Neuronal stem cell (in vitro differentiated cells): ENCODE data around the gene NRG2.

Experiments
- DNase-seq: peaks from one replicate; pipeline ENCODE4 v3.0.0-alpha.2; 2013; ENCODE audit warnings: low spot score
- H2AFZ ChIP-seq: one replicate; pipeline ENCODE4 v1.6.1; 2013; ENCODE audit warnings: mild to moderate bottlenecking, low read length, inconsistent platforms
- H2AK5ac ChIP-seq: 2 replicates; pipeline ENCODE4 v1.6.1; 2013; ENCODE audit warnings: low read depth, mild to moderate bottlenecking, inconsistent platforms, low read length, moderate library complexity, mixed read lengths
- H2BK120ac ChIP-seq: 2 replicates; pipeline ENCODE4 v1.6.1; 2013; ENCODE audit warnings: low read depth, mild to moderate bottlenecking, inconsistent platforms, low read length, moderate library complexity, mixed read lengths
- H2BK12ac ChIP-seq: one replicate; pipeline ENCODE4 v1.6.1; 2013; ENCODE audit warnings: low read length, inconsistent platforms
- H2BK15ac ChIP-seq: 2 replicates; pipeline ENCODE4 v1.6.1; 2013; ENCODE audit warnings: mild to moderate bottlenecking, low read length, inconsistent platforms, mixed read lengths
- H2BK5ac ChIP-seq: one replicate; pipeline ENCODE4 v1.6.1; 2013; ENCODE audit warnings: inconsistent platforms, mild to moderate bottlenecking, low read length, moderate library complexity
- H3K14ac ChIP-seq: one replicate; pipeline ENCODE4 v1.6.1; 2013; ENCODE audit warnings: low read length, inconsistent platforms
- H3K18ac ChIP-seq: 2 replicates; pipeline ENCODE4 v1.6.1; 2013; ENCODE audit warnings: low read length, inconsistent platforms
- H3K23ac ChIP-seq: 2 replicates; pipeline ENCODE4 v1.6.1; 2013; ENCODE audit warnings: low read depth, mild to moderate bottlenecking, mixed read lengths, low read length, inconsistent platforms; ENCODE audit not compliant: poor library complexity
- H3K27ac ChIP-seq: replicated peaks from 3 replicates; pipeline ENCODE4 v1.5.1; 2013; ENCODE audit warnings: low read length, inconsistent platforms
- H3K27me3 ChIP-seq, 3 experiments: 2 replicates each; pipeline ENCODE4 v1.6.1; 2013; ENCODE audit warnings: low read length in 3 of 3, mild to moderate bottlenecking in 2 of 3, inconsistent platforms in 1 of 3, low read depth in 1 of 3, mixed read lengths in 1 of 3, moderate library complexity in 1 of 3; ENCODE audit not compliant: control insufficient read depth in 3 of 3, insufficient read depth in 3 of 3
- H3K36me3 ChIP-seq, 2 donors: replicated peaks in 1 of 2; 2 replicates each; pipeline ENCODE4 v1.6.1; 2013; ENCODE audit warnings: low read length in 2 of 2; ENCODE audit not compliant: control insufficient read depth in 2 of 2, insufficient read depth in 2 of 2
- H3K4ac ChIP-seq: 2 replicates; pipeline ENCODE4 v1.6.1; 2013; ENCODE audit warnings: inconsistent platforms, mild to moderate bottlenecking, low read length, moderate library complexity
- H3K4me1 ChIP-seq, 2 donors: 1 replicate in 1 of 2; 2 replicates in 1 of 2; pipeline ENCODE4 v1.6.1; 2013; ENCODE audit warnings: low read length in 2 of 2, low read depth in 1 of 2; ENCODE audit not compliant: control insufficient read depth in 2 of 2, insufficient read depth in 1 of 2
- H3K4me2 ChIP-seq: one replicate; pipeline ENCODE4 v1.6.1; 2013; ENCODE audit warnings: mild to moderate bottlenecking, low read length, inconsistent platforms; ENCODE audit not compliant: insufficient read depth, poor library complexity, severe bottlenecking
- H3K4me3 ChIP-seq, 2 donors: 2 replicates each; pipeline ENCODE4 v1.5.1; 2013; ENCODE audit warnings: low read length in 2 of 2, mild to moderate bottlenecking in 2 of 2, inconsistent platforms in 1 of 2, moderate library complexity in 1 of 2
- H3K79me1 ChIP-seq: one replicate; pipeline ENCODE4 v1.6.1; 2013; ENCODE audit warnings: low read depth, mild to moderate bottlenecking, inconsistent platforms, low read length, moderate library complexity
- H3K9ac ChIP-seq: one replicate; pipeline ENCODE4 v1.6.1; 2013; ENCODE audit warnings: mild to moderate bottlenecking, low read depth, low read length, inconsistent platforms; ENCODE audit not compliant: poor library complexity
- H3K9me3 ChIP-seq, 2 donors: replicated peaks in 1 of 2; 2 replicates each; pipeline versions ENCODE3 to v1.6.1; 2013; ENCODE audit warnings: low read length in 2 of 2, mild to moderate bottlenecking in 2 of 2, inconsistent platforms in 1 of 2, low read depth in 1 of 2, mixed read lengths in 1 of 2, moderate library complexity in 1 of 2; ENCODE audit not compliant: control insufficient read depth in 2 of 2, insufficient read depth in 1 of 2
- H4K8ac ChIP-seq: one replicate; pipeline ENCODE4 v1.6.1; 2013; ENCODE audit warnings: low read depth, mild to moderate bottlenecking, inconsistent platforms, low read length, moderate library complexity
- H4K91ac ChIP-seq: one replicate; pipeline ENCODE4 v1.6.1; 2013; ENCODE audit warnings: low read length, low read depth, mild to moderate bottlenecking, inconsistent platforms; ENCODE audit not compliant: poor library complexity
- WGBS, 2 donors: extraction: QIAGEN DNeasy Blood & Tissue Kit; methylation state at CpG; one replicate each; pipeline ENCODE4 v1.1.7; 2013; ENCODE audit warnings: missing lambda C conversion rate in 2 of 2, mixed read lengths in 1 of 2; ENCODE audit not compliant: insufficient read length in 2 of 2, insufficient replicate concordance in 1 of 2; ENCODE audit errors: extremely low coverage in 2 of 2; 5-methylcytosine and 5-hydroxymethylcytosine counted together

NRG2 gene

GRCh38 chr5:139895046-139895445, 148.1 kb downstream of the NRG2 start:
- WGBS, 2 donors: no CpG with 5 or more reads among the region's 5 CpGs
- no peaks in the 10 kb centered on the region for H3K9me3 ChIP-seq
- no peak overlapping the region for H2AFZ ChIP-seq
- peak overlapping the region; percentile 65 for H2AK5ac ChIP-seq
- H2BK5ac ChIP-seq: no peak overlapping the region
- H3K4ac ChIP-seq: no peak overlapping the region
- H3K4me1 ChIP-seq: no peaks in the 10 kb centered on the region
- H4K91ac ChIP-seq: no peak overlapping the region
- H2BK120ac ChIP-seq: no peak overlapping the region
- DNase-seq: no peak
- no peak overlapping the region for H2BK12ac ChIP-seq
- no peak overlapping the region for H4K8ac ChIP-seq
- no peak overlapping the region for H3K4me2 ChIP-seq
- H3K18ac ChIP-seq: no peak overlapping the region
- H3K36me3 ChIP-seq: no peaks in the 10 kb centered on the region
- H3K9ac ChIP-seq: peak overlapping the region; percentile 24
- H2BK15ac ChIP-seq: no peak overlapping the region
- no peak overlapping the region for H3K23ac ChIP-seq
- peak overlapping the region in 1 of 2 donors; percentile 18 for H3K4me3 ChIP-seq
- no peak overlapping the region for H3K27ac ChIP-seq
- H3K27me3 ChIP-seq: peaks cover 0 to 75% (median 4%) of the 10 kb centered on the region in 3 experiments
- H3K14ac ChIP-seq: no peak overlapping the region
- no peaks in the 10 kb centered on the region for H3K79me1 ChIP-seq

- Histone ChIP-seq H2BK120ac (no peak overlapping the region), H3K4me1 (no peaks in the 10 kb centered on the region), H3K27me3 (peaks cover 0 to 70% (median 4%) of the 10 kb centered on the region in 3 experiments), H3K14ac (no peak overlapping the region), H3K79me1 (no peaks in the 10 kb centered on the region), H2BK15ac (no peak overlapping the region), H3K4ac (no peak overlapping the region), H3K9ac (peak overlapping the region; percentile 24), H3K23ac (no peak overlapping the region), H2AFZ (no peak overlapping the region), H3K18ac (peak overlapping the region; percentile 15), H3K4me2 (no peak overlapping the region), H2BK5ac (no peak overlapping the region), H4K8ac (no peak overlapping the region), H3K4me3 (no peak overlapping the region), H2AK5ac (no peak overlapping the region), H3K9me3 (no peaks in the 10 kb centered on the region), H2BK12ac (no peak overlapping the region), H4K91ac (no peak overlapping the region), H3K27ac (no peak overlapping the region), H3K36me3 (no peaks in the 10 kb centered on the region)
- whole genome bisulfite sequencing, 2 donors: no CpG with 5 or more reads among the region's 9 CpGs
- DNase-seq: no peak
Measured at GRCh38 chr5:139893873-139894272, 149.2 kb downstream of the NRG2 start.

- Histone ChIP-seq H3K23ac (no peak overlapping the region), H3K36me3 (no peaks in the 10 kb centered on the region), H4K8ac (no peak overlapping the region), H3K4me2 (no peak overlapping the region), H3K14ac (no peak overlapping the region), H3K9me3 (no peaks in the 10 kb centered on the region), H2BK120ac (no peak overlapping the region), H2BK15ac (no peak overlapping the region), H3K18ac (no peak overlapping the region), H2AK5ac (no peak overlapping the region), H4K91ac (no peak overlapping the region), H3K79me1 (no peaks in the 10 kb centered on the region), H3K4me1 (no peaks in the 10 kb centered on the region), H3K27me3 (peaks cover 0 to 50% (median 0%) of the 10 kb centered on the region in 3 experiments), H3K4me3 (no peak overlapping the region), H2BK12ac (no peak overlapping the region), H3K27ac (no peak overlapping the region), H2AFZ (no peak overlapping the region), H2BK5ac (no peak overlapping the region), H3K4ac (no peak overlapping the region), H3K9ac (no peak overlapping the region)
- no peak for DNase-seq
- WGBS, 2 donors: no CpG with 5 or more reads among the region's 2 CpGs
Measured at GRCh38 chr5:139889410-139889809, 153.7 kb downstream of the NRG2 start.

GRCh38 chr5:139888370-139888769, 154.7 kb downstream of the NRG2 start:
- Histone ChIP-seq H3K4me1 (no peaks in the 10 kb centered on the region), H3K4me2 (no peak overlapping the region), H3K27ac (no peak overlapping the region), H3K27me3 (peaks cover 0 to 51% (median 0%) of the 10 kb centered on the region in 3 experiments), H4K8ac (no peak overlapping the region), H3K36me3 (no peaks in the 10 kb centered on the region), H2BK15ac (no peak overlapping the region), H3K4ac (no peak overlapping the region), H3K4me3 (no peak overlapping the region), H4K91ac (no peak overlapping the region), H2BK120ac (no peak overlapping the region), H3K9me3 (no peaks in the 10 kb centered on the region), H3K14ac (no peak overlapping the region), H2AFZ (peak overlapping the region; percentile 10), H3K18ac (no peak overlapping the region), H2BK5ac (no peak overlapping the region), H3K23ac (no peak overlapping the region), H2BK12ac (no peak overlapping the region), H3K79me1 (no peaks in the 10 kb centered on the region), H2AK5ac (no peak overlapping the region), H3K9ac (no peak overlapping the region)
- WGBS, 2 donors: no CpG with 5 or more reads among the region's 4 CpGs
- DNase-seq: no peak
